Activated CD8-positive, alpha-beta T cell treated with anti-CD3 and anti-CD28 coated beads for 36 hours (primary cell): ENCODE results near the gene FBXL22. TPM values are rescaled to one million over a fixed set of nuclear protein-coding genes. Genes with fewer than 3 reads are reported as not detected.

Experiments used
- ATAC-seq: fragments of 200-7000 bp; cut with Tn5 transposase; one replicate; pipeline ENCODE4 v1.10.0; 2021; ENCODE audit warnings: mild to moderate bottlenecking, moderate library complexity
- CTCF ChIA-PET: fragments of 350-600 bp; sonication (Branson Sonifier 250); formaldehyde crosslinking; loops from one replicate; lab custom pipeline; 2021; ENCODE audit warnings: antibody characterized with exemption; lab: Charles Lee
- POLR2A ChIA-PET: fragments of 350-600 bp; sonication (Branson Sonifier 250); formaldehyde crosslinking; loops from one replicate; lab custom pipeline; 2021; ENCODE audit warnings: antibody characterized with exemption; lab: Charles Lee
- DNase-seq: peaks from one replicate; pipeline ENCODE4 v3.0.0-alpha.2; 2020
- H3K27ac Mint-ChIP-seq: one replicate; pipeline ENCODE4 v1.8.0; 2021; ENCODE audit warnings: mild to moderate bottlenecking, mixed read lengths
- H3K27me3 Mint-ChIP-seq: one replicate; pipeline ENCODE4 v1.8.0; 2021; ENCODE audit warnings: mixed read lengths
- H3K36me3 Mint-ChIP-seq: one replicate; pipeline ENCODE4 v1.8.0; 2021; ENCODE audit warnings: low read depth, mixed read lengths
- H3K4me1 Mint-ChIP-seq: one replicate; pipeline ENCODE4 v1.8.0; 2021; ENCODE audit warnings: low read depth, mixed read lengths
- H3K4me3 Mint-ChIP-seq: one replicate; pipeline ENCODE4 v1.8.0; 2021; ENCODE audit warnings: mild to moderate bottlenecking, moderate library complexity, mixed read lengths
- H3K9me3 Mint-ChIP-seq: one replicate; pipeline ENCODE4 v1.8.0; 2021; ENCODE audit warnings: mixed read lengths
- intact Hi-C: fragments of 100-400 bp; cut with micrococcal nuclease; formaldehyde crosslinking; loops from one replicate; pipeline ENCODE4 v1.10.0; 2022
- total RNA-seq, 2 experiments: library from RNA; stranded (reverse); gene quantifications; one replicate each; pipeline ENCODE4 v1.2.3, GENCODE V29; 2021
- TF ChIP-seq, protein P1 (sequence below): fragments of 200-600 bp; IDR thresholded peaks from one replicate; pipeline ENCODE4 v1.8.0; 2022; ENCODE audit warnings: antibody characterized with exemption, mild to moderate bottlenecking

The FBXL22 gene
- total RNA-seq, 2 experiments from 2014 or later: 0.34 to 0.63 TPM

DNA sequence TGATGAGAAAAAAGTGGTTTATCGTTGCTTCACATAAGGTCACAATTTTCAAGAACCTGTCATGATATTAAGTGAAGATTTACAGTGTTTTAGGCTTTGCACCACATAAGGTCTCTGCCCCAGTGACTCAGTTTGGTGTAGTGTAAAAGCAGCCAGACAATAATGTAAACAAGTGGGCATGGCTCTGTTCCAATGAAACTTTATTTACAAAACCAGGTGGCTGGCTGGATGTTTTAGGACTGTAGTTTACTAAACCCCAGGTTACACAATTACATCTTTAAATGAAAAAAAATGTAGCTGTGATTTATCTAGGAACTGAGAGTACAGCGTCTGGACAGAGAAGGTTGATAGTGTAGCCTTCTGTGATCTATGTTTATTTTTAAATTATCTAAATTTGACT lies 9.7 kb upstream of the FBXL22 start:
- POLR2A ChIA-PET: no interaction called here

GRCh38 chr15:63588826-63589225 lies 8.4 kb upstream of the FBXL22 start:
- H3K9me3 Mint-ChIP-seq: peaks cover 5% of the 10 kb centered on the region
- peaks cover 35% of the 10 kb centered on the region for H3K4me1 Mint-ChIP-seq
- CTCF ChIA-PET: interaction anchor here (1.5 kb wide), 1 partner anchor 10 kb away, joined by 4 read pairs; no protein-coding TSS in a partner anchor
- no peaks in the 10 kb centered on the region for H3K27me3 Mint-ChIP-seq
- H3K27ac Mint-ChIP-seq: peak overlapping the region; percentile 13
- H3K4me3 Mint-ChIP-seq: no peak overlapping the region
- TF ChIP-seq, protein P1, sequence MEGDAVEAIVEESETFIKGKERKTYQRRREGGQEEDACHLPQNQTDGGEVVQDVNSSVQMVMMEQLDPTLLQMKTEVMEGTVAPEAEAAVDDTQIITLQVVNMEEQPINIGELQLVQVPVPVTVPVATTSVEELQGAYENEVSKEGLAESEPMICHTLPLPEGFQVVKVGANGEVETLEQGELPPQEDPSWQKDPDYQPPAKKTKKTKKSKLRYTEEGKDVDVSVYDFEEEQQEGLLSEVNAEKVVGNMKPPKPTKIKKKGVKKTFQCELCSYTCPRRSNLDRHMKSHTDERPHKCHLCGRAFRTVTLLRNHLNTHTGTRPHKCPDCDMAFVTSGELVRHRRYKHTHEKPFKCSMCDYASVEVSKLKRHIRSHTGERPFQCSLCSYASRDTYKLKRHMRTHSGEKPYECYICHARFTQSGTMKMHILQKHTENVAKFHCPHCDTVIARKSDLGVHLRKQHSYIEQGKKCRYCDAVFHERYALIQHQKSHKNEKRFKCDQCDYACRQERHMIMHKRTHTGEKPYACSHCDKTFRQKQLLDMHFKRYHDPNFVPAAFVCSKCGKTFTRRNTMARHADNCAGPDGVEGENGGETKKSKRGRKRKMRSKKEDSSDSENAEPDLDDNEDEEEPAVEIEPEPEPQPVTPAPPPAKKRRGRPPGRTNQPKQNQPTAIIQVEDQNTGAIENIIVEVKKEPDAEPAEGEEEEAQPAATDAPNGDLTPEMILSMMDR: no peak
- DNase-seq (no peak), ATAC-seq (no peak)
- peaks cover 80% of the 10 kb centered on the region for H3K36me3 Mint-ChIP-seq
- POLR2A ChIA-PET: no interaction called here
- intact Hi-C loops: no loop called here

More for the DNA sequence above, 9.7 kb upstream of the FBXL22 start:
- no peak overlapping the region for H3K4me3 Mint-ChIP-seq
- H3K27ac Mint-ChIP-seq: no peak overlapping the region
- CTCF ChIA-PET: no interaction called here
- TF ChIP-seq, protein P1: no peak
- intact Hi-C loops: no loop called here
- peaks cover 32% of the 10 kb centered on the region for H3K4me1 Mint-ChIP-seq
- peaks cover 80% of the 10 kb centered on the region for H3K36me3 Mint-ChIP-seq
- H3K9me3 Mint-ChIP-seq: peaks cover 9% of the 10 kb centered on the region
- no peak for DNase-seq
- H3K27me3 Mint-ChIP-seq: no peaks in the 10 kb centered on the region
- ATAC-seq: no peak

- ATAC-seq: peak; percentile 77
- ChIA-PET CTCF (interaction anchor here (0.7 to 1.8 kb wide), 8 partner anchors 13 to 127 kb away, joined by 3 to 5 read pairs (median 4); no protein-coding TSS in a partner anchor), POLR2A (interaction anchor here (0.8 to 1.2 kb wide), 3 partner anchors 34 to 184 kb away, joined by 3 to 4 read pairs (median 4); no protein-coding TSS in a partner anchor)
- DNase-seq: peak; percentile 79
- H3K27me3 Mint-ChIP-seq: no peaks in the 10 kb centered on the region
- H3K36me3 Mint-ChIP-seq: peaks cover 55% of the 10 kb centered on the region
- peak overlapping the region; percentile 83 for H3K27ac Mint-ChIP-seq
- no peaks in the 10 kb centered on the region for H3K9me3 Mint-ChIP-seq
- H3K4me1 Mint-ChIP-seq: peaks cover 71% of the 10 kb centered on the region
- H3K4me3 Mint-ChIP-seq: no peak overlapping the region
- TF ChIP-seq, protein P1: no peak
- intact Hi-C loops: no loop called here
These were observed 3.2 kb upstream of the FBXL22 start for GRCh38 chr15:63593705-63594671.

GRCh38 chr15:63595065-63595464 lies 2.1 kb upstream of the FBXL22 start:
- intact Hi-C loops: loop anchor here (5.0 kb wide), 2 partner anchors 88 to 128 kb away; no protein-coding TSS in a partner anchor

More at GRCh38 chr15:63595065-63595464, 2.1 kb upstream of the FBXL22 start:
- Mint-ChIP-seq H3K4me1 (peaks cover 75% of the 10 kb centered on the region), H3K27ac (peak overlapping the region; percentile 83), H3K36me3 (peaks cover 44% of the 10 kb centered on the region), H3K9me3 (no peaks in the 10 kb centered on the region), H3K4me3 (no peak overlapping the region), H3K27me3 (no peaks in the 10 kb centered on the region)
- ChIA-PET CTCF (interaction anchor here (1.2 to 8.6 kb wide), 3 partner anchors 24 to 129 kb away, joined by 4 to 61 read pairs (median 4); no protein-coding TSS in a partner anchor), POLR2A (interaction anchor here (0.7 to 2.9 kb wide), 2 partner anchors 65 to 90 kb away, joined by 3 to 15 read pairs; partner anchors contain the start of gene USP3)
- DNase-seq: no peak
- TF ChIP-seq, protein P1: no peak
- no peak for ATAC-seq
